Measurements from ENCODE around the gene VSIG8.
"Not testable (repeated sequence)": the region's sequence is repeated elsewhere in the genome, so short reads cannot be mapped to it uniquely, and the experiment has no call there.

GRCh38 chr1:159899634-159900033 is 37.2 kb upstream of the VSIG8 start:
- TF ChIP-seq ZNF274 (IDR thresholded peaks at IDR 0.05; ENCODE audit: low read depth, low read length); SUZ12 (IDR thresholded peaks at IDR 0.05; ENCODE audit: extremely low read depth, insufficient read depth, insufficient read length): not testable (repeated sequence)
